PC-9 (cell line): ENCODE results near the gene EGFL6. TPM values are rescaled to one million over a fixed set of nuclear protein-coding genes. Genes with fewer than 3 reads are reported as not detected.

Experiments
- BruUV-seq: library from RNA; stranded (reverse); fragments of 400-500 nt; replicated peaks from 2 replicates; lab custom pipeline; 2021; lab: Mats Ljungman, UMichigan
- CTCF ChIA-PET: fragments of 300-600 bp; sonication (Branson Sonifier 250); formaldehyde crosslinking; loops from one replicate; lab custom pipeline; 2022; ENCODE audit warnings: antibody characterized with exemption; lab: Charles Lee
- POLR2A ChIA-PET: fragments of 300-600 bp; sonication (Branson Sonifier 250); formaldehyde crosslinking; loops from one replicate; lab custom pipeline; 2022; ENCODE audit warnings: antibody characterized with exemption; ENCODE audit not compliant: unreplicated experiment; lab: Charles Lee
- DNase-seq, 2 experiments: peaks; one replicate each; pipeline versions ENCODE4 v3.0.0 to v3.0.0-alpha.2; 2015 to 2022; ENCODE audit warnings: mixed read lengths in 1 of 2
- H2AFZ ChIP-seq: fragments of 200-600 bp; sonication (generic); 2 replicates; pipeline ENCODE4 v1.8.1; 2017; ENCODE audit warnings: antibody characterized with exemption
- H3F3A ChIP-seq: fragments of 200-600 bp; sonication (generic); 2 replicates; pipeline ENCODE4 v1.8.1; 2017; ENCODE audit warnings: antibody characterized with exemption, mild to moderate bottlenecking, low read depth; ENCODE audit not compliant: insufficient read depth
- H3K27ac ChIP-seq: fragments of 200-600 bp; sonication (generic); 2 replicates; pipeline ENCODE4 v1.6.1; 2016; ENCODE audit warnings: mixed run types
- H3K27me3 ChIP-seq: fragments of 200-600 bp; sonication (generic); 2 replicates; pipeline ENCODE4 v1.6.1; 2016; ENCODE audit warnings: low read depth, mixed run types; ENCODE audit not compliant: insufficient read depth
- H3K36me3 ChIP-seq: fragments of 200-600 bp; sonication (generic); 2 replicates; pipeline ENCODE4 v1.6.1; 2016; ENCODE audit warnings: low read depth, mixed run types
- H3K4me1 ChIP-seq: fragments of 200-600 bp; sonication (generic); replicated peaks from 2 replicates; pipeline ENCODE4 v1.6.1; 2016; ENCODE audit warnings: mixed run types; ENCODE audit not compliant: insufficient read depth
- H3K4me2 ChIP-seq: fragments of 200-600 bp; sonication (generic); 2 replicates; pipeline ENCODE4 v1.6.1; 2017; ENCODE audit warnings: mixed run types
- H3K4me3 ChIP-seq: fragments of 200-600 bp; sonication (generic); 2 replicates; pipeline ENCODE4 v1.6.1; 2016; ENCODE audit warnings: mixed run types
- H3K79me2 ChIP-seq: fragments of 200-600 bp; sonication (generic); 2 replicates; pipeline ENCODE4 v1.6.1; 2017; ENCODE audit warnings: low read depth, mixed run types
- H3K9me2 ChIP-seq: fragments of 200-600 bp; sonication (generic); 2 replicates; pipeline ENCODE4 v1.8.1; 2017; ENCODE audit warnings: mild to moderate bottlenecking; ENCODE audit not compliant: insufficient read depth
- H3K9me3 ChIP-seq: fragments of 200-600 bp; sonication (generic); 2 replicates; pipeline ENCODE4 v1.8.1; 2016; ENCODE audit warnings: low read depth; ENCODE audit not compliant: insufficient read depth
- H4K20me1 ChIP-seq: fragments of 200-600 bp; sonication (generic); 2 replicates; pipeline ENCODE4 v1.8.1; 2017; ENCODE audit not compliant: insufficient read depth
- CTCF ChIP-seq: fragments of 200-600 bp; sonication (generic); conservative IDR thresholded peaks from 2 replicates; pipeline ENCODE4 v1.6.1; 2017; ENCODE audit warnings: mixed run types, antibody characterized with exemption, mild to moderate bottlenecking, moderate library complexity
- EZH2 ChIP-seq: fragments of 200-600 bp; sonication (generic); IDR thresholded peaks from 2 replicates; pipeline ENCODE4 v1.8.0; 2017; ENCODE audit warnings: antibody characterized with exemption, low read depth
- intact Hi-C: fragments of 100-400 bp; cut with micrococcal nuclease; formaldehyde crosslinking; loops from one replicate; pipeline ENCODE4 v1.10.0; 2022; ENCODE audit not compliant: unreplicated experiment
- total RNA-seq: library from RNA; stranded (reverse); gene quantifications from 2 replicates; pipeline ENCODE4 v1.2.3, GENCODE V29; 2021

The EGFL6 gene
- total RNA-seq, 1 experiment from 2014 or later: not detected

GRCh38 chrX:13536551-13536950 lies 32.9 kb upstream of the EGFL6 start:
- H3K27ac ChIP-seq: no peak overlapping the region
- CTCF ChIA-PET: no interaction called here
- BruUV-seq: no TSS peak

GRCh38 chrX:13538414-13538813 lies 31.0 kb upstream of the EGFL6 start:
- H4K20me1 ChIP-seq: no peaks in the 10 kb centered on the region
- no peaks in the 10 kb centered on the region for H3K9me3 ChIP-seq
- no peaks in the 10 kb centered on the region for H3F3A ChIP-seq
- TF ChIP-seq EZH2 (no peak), CTCF (no peak)
- no peak overlapping the region for H2AFZ ChIP-seq
- H3K79me2 ChIP-seq: no peaks in the 10 kb centered on the region
- BruUV-seq: no TSS peak
- H3K4me2 ChIP-seq: no peak overlapping the region
- no peak overlapping the region for H3K27ac ChIP-seq
- no peaks in the 10 kb centered on the region for H3K9me2 ChIP-seq
- ChIA-PET POLR2A (no interaction called here), CTCF (interaction anchor here (0.5 to 0.6 kb wide), 2 partner anchors 31 to 153 kb away, joined by 3 to 5 read pairs; no protein-coding TSS in a partner anchor)
- no peaks in the 10 kb centered on the region for H3K36me3 ChIP-seq
- H3K4me3 ChIP-seq: no peak overlapping the region
- H3K4me1 ChIP-seq: no peaks in the 10 kb centered on the region
- intact Hi-C loops: no loop called here
- no peak for DNase-seq
- H3K27me3 ChIP-seq: no peaks in the 10 kb centered on the region

More at GRCh38 chrX:13536551-13536950, 32.9 kb upstream of the EGFL6 start:
- Histone ChIP-seq H4K20me1 (no peaks in the 10 kb centered on the region), H3K9me3 (no peaks in the 10 kb centered on the region), H3K79me2 (no peaks in the 10 kb centered on the region), H3K27me3 (no peaks in the 10 kb centered on the region), H2AFZ (no peak overlapping the region), H3F3A (no peaks in the 10 kb centered on the region), H3K36me3 (no peaks in the 10 kb centered on the region), H3K4me2 (no peak overlapping the region), H3K9me2 (no peaks in the 10 kb centered on the region), H3K4me1 (no peaks in the 10 kb centered on the region), H3K4me3 (no peak overlapping the region)
- DNase-seq: no peak
- TF ChIP-seq CTCF (no peak), EZH2 (no peak)
- POLR2A ChIA-PET: no interaction called here
- intact Hi-C loops: no loop called here

- ChIA-PET POLR2A (no interaction called here), CTCF (no interaction called here)
Observed at GRCh38 chrX:13540602-13541001, 28.8 kb upstream of the EGFL6 start.

More at GRCh38 chrX:13540602-13541001, 28.8 kb upstream of the EGFL6 start:
- no peak overlapping the region for H2AFZ ChIP-seq
- no peaks in the 10 kb centered on the region for H4K20me1 ChIP-seq
- no peak overlapping the region for H3K27ac ChIP-seq
- intact Hi-C loops: no loop called here
- H3K9me2 ChIP-seq: no peaks in the 10 kb centered on the region
- TF ChIP-seq EZH2 (no peak), CTCF (no peak)
- H3K79me2 ChIP-seq: no peaks in the 10 kb centered on the region
- no TSS peak for BruUV-seq
- H3F3A ChIP-seq: no peaks in the 10 kb centered on the region
- H3K4me2 ChIP-seq: no peak overlapping the region
- DNase-seq: no peak
- no peaks in the 10 kb centered on the region for H3K27me3 ChIP-seq
- H3K4me3 ChIP-seq: no peak overlapping the region
- no peaks in the 10 kb centered on the region for H3K9me3 ChIP-seq
- no peaks in the 10 kb centered on the region for H3K36me3 ChIP-seq
- H3K4me1 ChIP-seq: no peaks in the 10 kb centered on the region
